ENCODE data around the gene SFTA2. TPM values are rescaled to one million over a fixed set of nuclear protein-coding genes. Genes with fewer than 3 reads are reported as not detected.
A peak's percentile ranks its signal among the peaks of the same experiment; 100 is the strongest.

SFTA2 gene
- total and polyA plus RNA-seq, 9 of the 15 experiments (the other 6 are each of a cell fraction or from before 2014, with no cell fraction given) = not detected

DNA sequence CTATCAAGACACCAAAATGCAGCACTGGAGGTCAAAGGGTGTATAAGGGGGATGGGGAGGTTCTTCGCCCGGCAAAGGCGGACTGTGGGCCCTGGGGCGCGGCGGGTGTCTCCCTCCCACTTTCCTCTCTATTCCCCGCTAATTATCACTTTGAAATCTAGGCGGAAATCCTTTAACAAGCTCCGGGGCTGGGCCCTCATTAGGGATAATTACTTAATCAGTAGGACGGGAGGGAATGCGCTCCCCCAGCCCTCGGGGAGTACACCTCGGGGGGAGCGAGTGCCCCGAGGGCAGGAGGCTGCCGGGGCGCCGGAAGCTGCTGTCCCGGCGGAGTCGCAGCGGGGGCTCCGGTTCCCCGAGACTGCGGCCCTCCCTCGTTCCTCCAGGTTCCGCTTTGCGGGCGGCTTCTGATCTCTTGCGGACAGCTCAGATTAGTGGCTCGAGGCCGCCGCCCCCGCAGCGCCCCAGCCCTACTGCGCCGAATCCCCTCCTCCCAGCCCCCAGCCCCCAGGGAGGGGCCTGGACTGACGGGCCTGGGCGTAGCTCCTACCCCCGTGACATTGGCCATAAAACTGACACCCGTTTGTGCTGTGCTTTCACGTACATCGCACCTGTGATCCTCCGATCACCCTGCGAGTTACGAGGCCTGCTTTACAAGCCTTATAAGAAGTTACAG, 23.5 kb upstream of the SFTA2 start (continued):
- TF ChIP-seq, protein P1, sequence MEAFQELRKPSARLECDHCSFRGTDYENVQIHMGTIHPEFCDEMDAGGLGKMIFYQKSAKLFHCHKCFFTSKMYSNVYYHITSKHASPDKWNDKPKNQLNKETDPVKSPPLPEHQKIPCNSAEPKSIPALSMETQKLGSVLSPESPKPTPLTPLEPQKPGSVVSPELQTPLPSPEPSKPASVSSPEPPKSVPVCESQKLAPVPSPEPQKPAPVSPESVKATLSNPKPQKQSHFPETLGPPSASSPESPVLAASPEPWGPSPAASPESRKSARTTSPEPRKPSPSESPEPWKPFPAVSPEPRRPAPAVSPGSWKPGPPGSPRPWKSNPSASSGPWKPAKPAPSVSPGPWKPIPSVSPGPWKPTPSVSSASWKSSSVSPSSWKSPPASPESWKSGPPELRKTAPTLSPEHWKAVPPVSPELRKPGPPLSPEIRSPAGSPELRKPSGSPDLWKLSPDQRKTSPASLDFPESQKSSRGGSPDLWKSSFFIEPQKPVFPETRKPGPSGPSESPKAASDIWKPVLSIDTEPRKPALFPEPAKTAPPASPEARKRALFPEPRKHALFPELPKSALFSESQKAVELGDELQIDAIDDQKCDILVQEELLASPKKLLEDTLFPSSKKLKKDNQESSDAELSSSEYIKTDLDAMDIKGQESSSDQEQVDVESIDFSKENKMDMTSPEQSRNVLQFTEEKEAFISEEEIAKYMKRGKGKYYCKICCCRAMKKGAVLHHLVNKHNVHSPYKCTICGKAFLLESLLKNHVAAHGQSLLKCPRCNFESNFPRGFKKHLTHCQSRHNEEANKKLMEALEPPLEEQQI (IDR thresholded peaks at IDR 0.05) = no peak
- TF ChIP-seq, protein P2, sequence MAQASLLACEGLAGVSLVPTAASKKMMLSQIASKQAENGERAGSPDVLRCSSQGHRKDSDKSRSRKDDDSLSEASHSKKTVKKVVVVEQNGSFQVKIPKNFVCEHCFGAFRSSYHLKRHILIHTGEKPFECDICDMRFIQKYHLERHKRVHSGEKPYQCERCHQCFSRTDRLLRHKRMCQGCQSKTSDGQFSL (CRISPR knock-in tag; IDR thresholded peaks at IDR 0.05) = no peak
- TF ChIP-seq, protein P2 (tag; IDR thresholded peaks at IDR 0.05) = peak in 1 of 2 experiments; percentile 21; a peak in 1 of 4 replicates
- TF ChIP-seq SAFB (IDR thresholded peaks at IDR 0.05; ENCODE audit: borderline replicate concordance, low read depth, low read length) = no peak
- no peak for TF ChIP-seq ZNF830 (CRISPR knock-in tag; IDR thresholded peaks at IDR 0.05)
- TF ChIP-seq, protein P3, sequence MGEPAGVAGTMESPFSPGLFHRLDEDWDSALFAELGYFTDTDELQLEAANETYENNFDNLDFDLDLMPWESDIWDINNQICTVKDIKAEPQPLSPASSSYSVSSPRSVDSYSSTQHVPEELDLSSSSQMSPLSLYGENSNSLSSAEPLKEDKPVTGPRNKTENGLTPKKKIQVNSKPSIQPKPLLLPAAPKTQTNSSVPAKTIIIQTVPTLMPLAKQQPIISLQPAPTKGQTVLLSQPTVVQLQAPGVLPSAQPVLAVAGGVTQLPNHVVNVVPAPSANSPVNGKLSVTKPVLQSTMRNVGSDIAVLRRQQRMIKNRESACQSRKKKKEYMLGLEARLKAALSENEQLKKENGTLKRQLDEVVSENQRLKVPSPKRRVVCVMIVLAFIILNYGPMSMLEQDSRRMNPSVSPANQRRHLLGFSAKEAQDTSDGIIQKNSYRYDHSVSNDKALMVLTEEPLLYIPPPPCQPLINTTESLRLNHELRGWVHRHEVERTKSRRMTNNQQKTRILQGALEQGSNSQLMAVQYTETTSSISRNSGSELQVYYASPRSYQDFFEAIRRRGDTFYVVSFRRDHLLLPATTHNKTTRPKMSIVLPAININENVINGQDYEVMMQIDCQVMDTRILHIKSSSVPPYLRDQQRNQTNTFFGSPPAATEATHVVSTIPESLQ (CRISPR knock-in tag; IDR thresholded peaks at IDR 0.05) = 0 out of 2 replicates have a peak, but pooled peaks have one; percentile 41
- TF ChIP-seq ZNF143 (CRISPR knock-in tag; IDR thresholded peaks at IDR 0.05) = 0 out of 2 replicates have a peak, but pooled peaks have one; percentile 35
- peak; percentile 61 for TF ChIP-seq PHF8 (IDR thresholded peaks at IDR 0.05; ENCODE audit: borderline replicate concordance, low read length)
- no peak for TF ChIP-seq SLC30A9 (CRISPR knock-in tag; IDR thresholded peaks at IDR 0.05)
- peak in 1 of 2 experiments; percentile 88; a peak in 1 of 4 replicates for TF ChIP-seq KDM4B (IDR thresholded peaks at IDR 0.05; ENCODE audit: borderline replicate concordance in 2 of 2, low read depth in 1 of 2)
- TF ChIP-seq ZNF165 (CRISPR knock-in tag; IDR thresholded peaks at IDR 0.05; ENCODE audit: borderline replicate concordance) = no peak
- TF ChIP-seq FIP1L1 (IDR thresholded peaks at IDR 0.05; ENCODE audit: low read depth, low read length, poor library complexity, severe bottlenecking) = peak; percentile 66
- TF ChIP-seq, protein P4, sequence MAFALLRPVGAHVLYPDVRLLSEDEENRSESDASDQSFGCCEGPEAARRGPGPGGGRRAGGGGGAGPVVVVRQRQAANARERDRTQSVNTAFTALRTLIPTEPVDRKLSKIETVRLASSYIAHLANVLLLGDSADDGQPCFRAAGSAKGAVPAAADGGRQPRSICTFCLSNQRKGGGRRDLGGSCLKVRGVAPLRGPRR (CRISPR knock-in tag; IDR thresholded peaks at IDR 0.05) = no peak
- no peak for TF ChIP-seq ETV6 (IDR thresholded peaks at IDR 0.05; ENCODE audit: borderline replicate concordance in 1 of 2, low read depth in 2 of 2, low read length in 1 of 2)
- no peak for TF ChIP-seq ETV6 (CRISPR knock-in tag; IDR thresholded peaks at IDR 0.05; ENCODE audit: borderline replicate concordance)
- TF ChIP-seq CBX2 (IDR thresholded peaks at IDR 0.05; ENCODE audit: insufficient read depth, low read length, poor library complexity, severe bottlenecking) = peak; percentile 7
- TF ChIP-seq HSF4 (CRISPR knock-in tag; IDR thresholded peaks at IDR 0.05; ENCODE audit: borderline replicate concordance) = no peak
- TF ChIP-seq NFYB (IDR thresholded peaks at IDR 0.05; ENCODE audit: extremely low read depth, insufficient read length) = no peak
- TF ChIP-seq, protein P5, sequence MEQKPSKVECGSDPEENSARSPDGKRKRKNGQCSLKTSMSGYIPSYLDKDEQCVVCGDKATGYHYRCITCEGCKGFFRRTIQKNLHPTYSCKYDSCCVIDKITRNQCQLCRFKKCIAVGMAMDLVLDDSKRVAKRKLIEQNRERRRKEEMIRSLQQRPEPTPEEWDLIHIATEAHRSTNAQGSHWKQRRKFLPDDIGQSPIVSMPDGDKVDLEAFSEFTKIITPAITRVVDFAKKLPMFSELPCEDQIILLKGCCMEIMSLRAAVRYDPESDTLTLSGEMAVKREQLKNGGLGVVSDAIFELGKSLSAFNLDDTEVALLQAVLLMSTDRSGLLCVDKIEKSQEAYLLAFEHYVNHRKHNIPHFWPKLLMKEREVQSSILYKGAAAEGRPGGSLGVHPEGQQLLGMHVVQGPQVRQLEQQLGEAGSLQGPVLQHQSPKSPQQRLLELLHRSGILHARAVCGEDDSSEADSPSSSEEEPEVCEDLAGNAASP (IDR thresholded peaks at IDR 0.05) = no peak
- peak; percentile 78 for TF ChIP-seq RBFOX2 (IDR thresholded peaks at IDR 0.05; ENCODE audit: low read depth, low read length)

Measured in K562 (cell line).